ENCODE results near the gene AFAP1.

AFAP1 gene

GRCh38 chr4:7857993-7858392, 81.7 kb downstream of the AFAP1 start:
- TF ChIP-seq CTCF (IDR thresholded peaks at IDR 0.05; ENCODE audit: low read depth, low read length) = no peak
- no peak overlapping the region for H3K4me3 ChIP-seq (ENCODE audit: low read depth, low read length)
- no peak for DNase-seq (ENCODE audit: low read depth, low spot score)
- in situ Hi-C loops (cut with HindIII; ENCODE audit: low sequenced_read_pairs) = no loop called here

GRCh38 chr4:7857238-7857701, 82.4 kb downstream of the AFAP1 start:
- DNase-seq (ENCODE audit: low read depth, low spot score) = peak; percentile 89
- TF ChIP-seq CTCF (IDR thresholded peaks at IDR 0.05; ENCODE audit: low read depth, low read length) = no peak
- in situ Hi-C loops (cut with HindIII; ENCODE audit: low sequenced_read_pairs) = no loop called here
- no peak overlapping the region for H3K4me3 ChIP-seq (ENCODE audit: low read depth, low read length)

DNA sequence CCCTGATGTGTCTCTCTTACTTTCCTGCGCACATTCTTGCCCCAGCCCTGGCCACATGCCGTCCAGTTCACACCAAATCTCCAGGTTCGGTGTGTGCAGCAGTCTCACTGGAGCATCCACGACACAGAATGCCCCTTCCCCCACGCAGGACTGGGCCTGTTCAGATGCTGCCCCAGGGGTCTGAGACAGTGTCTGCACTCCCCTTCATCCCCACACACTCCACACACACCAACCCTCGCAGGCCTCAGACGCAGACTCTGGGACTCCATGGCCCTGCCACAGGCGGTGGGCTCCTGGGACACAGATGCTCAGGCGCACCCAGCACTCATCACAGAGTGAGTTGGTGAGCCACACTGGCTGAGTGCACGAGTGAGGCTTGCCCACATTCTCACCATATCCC, 83.9 kb downstream of the AFAP1 start:
- in situ Hi-C loops (cut with HindIII; ENCODE audit: low sequenced_read_pairs) = no loop called here
- no peak for TF ChIP-seq CTCF (IDR thresholded peaks at IDR 0.05; ENCODE audit: low read depth, low read length)
- no peak overlapping the region for H3K4me3 ChIP-seq (ENCODE audit: low read depth, low read length)

GRCh38 chr4:7854697-7855370, 84.8 kb downstream of the AFAP1 start:
- no peak for TF ChIP-seq CTCF (IDR thresholded peaks at IDR 0.05; ENCODE audit: low read depth, low read length)
- in situ Hi-C loops (cut with HindIII; ENCODE audit: low sequenced_read_pairs) = no loop called here
- H3K4me3 ChIP-seq (ENCODE audit: low read depth, low read length) = no peak overlapping the region
- DNase-seq (ENCODE audit: low read depth, low spot score) = peak; percentile 53

More for the DNA sequence above, 83.9 kb downstream of the AFAP1 start:
- DNase-seq (ENCODE audit: low read depth, low spot score) = no peak

DNA sequence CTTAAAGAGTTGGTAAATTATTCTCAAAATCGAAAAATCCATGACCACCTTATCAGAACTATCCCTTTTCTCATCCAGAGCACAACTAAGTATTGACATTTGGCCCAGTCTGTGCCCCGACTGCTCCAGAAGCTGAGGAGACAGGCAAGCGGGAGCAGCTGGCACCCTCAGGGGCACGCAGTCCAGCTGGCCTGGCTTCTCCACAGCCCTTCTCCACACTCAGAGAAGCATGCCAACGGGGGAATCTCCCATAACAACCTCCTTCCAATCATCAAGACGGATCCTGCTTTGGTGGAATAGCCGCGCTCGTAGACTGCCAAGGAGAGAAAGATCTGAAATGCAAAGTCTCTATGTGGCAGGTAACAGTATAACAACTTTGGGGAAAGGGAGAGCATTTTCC, 85.4 kb downstream of the AFAP1 start:
- in situ Hi-C loops (cut with HindIII; ENCODE audit: low sequenced_read_pairs) = no loop called here
- TF ChIP-seq CTCF (IDR thresholded peaks at IDR 0.05; ENCODE audit: low read depth, low read length) = no peak
- H3K4me3 ChIP-seq (ENCODE audit: low read depth, low read length) = no peak overlapping the region
- DNase-seq (ENCODE audit: low read depth, low spot score) = no peak

DNA sequence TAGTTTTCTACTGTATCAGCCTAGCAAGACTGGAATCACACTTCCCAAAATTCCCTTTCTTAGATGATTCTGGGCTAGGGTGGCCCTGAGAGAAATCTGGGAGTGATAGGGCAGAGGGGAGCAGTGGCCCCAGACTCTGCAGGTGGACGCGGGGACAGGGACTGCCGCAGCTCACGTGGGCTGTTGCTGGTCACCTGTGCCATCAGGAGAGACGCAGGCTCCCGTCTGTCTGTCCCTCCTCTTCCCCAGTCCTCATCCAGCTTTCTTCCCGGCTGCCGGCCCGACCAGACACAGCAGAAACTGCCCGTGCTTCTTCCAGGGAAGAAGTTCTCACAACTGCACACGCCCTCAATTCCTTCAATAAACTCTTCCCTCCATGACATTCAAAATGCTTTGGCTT, 86.4 kb downstream of the AFAP1 start:
- in situ Hi-C loops (cut with HindIII; ENCODE audit: low sequenced_read_pairs) = no loop called here
- H3K4me3 ChIP-seq (ENCODE audit: low read depth, low read length) = no peak overlapping the region
- no peak for TF ChIP-seq CTCF (IDR thresholded peaks at IDR 0.05; ENCODE audit: low read depth, low read length)
- no peak for DNase-seq (ENCODE audit: low read depth, low spot score)

Data from astrocyte of the spinal cord (primary cell).